DOHH2 (cell line): ENCODE data around the gene PARP3.

Source experiments
- CTCF ChIP-seq: fragments of 200-600 bp; sonication (generic); IDR thresholded peaks from one replicate; pipeline ENCODE4 v1.5.1; 2014; ENCODE audit warnings: antibody characterized with exemption, mild to moderate bottlenecking, low read depth, low read length; ENCODE audit not compliant: poor library complexity, severe bottlenecking
- EZH2phosphoT487 ChIP-seq: fragments of 200-600 bp; sonication (generic); IDR thresholded peaks from 2 replicates; pipeline ENCODE4 v1.6.1; 2017; ENCODE audit warnings: borderline replicate concordance, mild to moderate bottlenecking, antibody characterized with exemption, low read length, moderate library complexity, mixed read lengths

GRCh38 chr3:51904034-51904823 lies 37.9 kb upstream of the PARP3 start:
- TF ChIP-seq CTCF (no peak), EZH2phosphoT487 (no peak)
